Left lung (tissue), 10 donors: ENCODE data around the gene MICAL2. TPM values are rescaled to one million over a fixed set of nuclear protein-coding genes. Genes with fewer than 3 reads are reported as not detected.

Experiments
- ATAC-seq: fragments of 200-7000 bp; cut with Tn5 transposase; one replicate; pipeline ENCODE4 v1.9.1; 2020; ENCODE audit warnings: moderate library complexity
- DNase-seq, 4 donors: peaks; one replicate each; pipeline ENCODE4 v3.0.0-alpha.2; 2013 to 2020
- H3K27ac ChIP-seq, 2 donors: fragments of 200-600 bp; sonication (generic) in 1 of 2; one replicate each; pipeline versions ENCODE4 v1.5.0 to v1.8.0; 2020 to 2021
- H3K27me3 ChIP-seq, 2 donors: fragments of 200-600 bp; sonication (generic) in 1 of 2; one replicate each; pipeline versions ENCODE4 v1.5.0 to v1.8.0; 2020 to 2021
- H3K36me3 ChIP-seq, 2 donors: fragments of 200-600 bp; sonication (generic) in 1 of 2; one replicate each; pipeline versions ENCODE4 v1.5.0 to v1.8.0; 2020 to 2021
- H3K4me1 ChIP-seq, 2 donors: fragments of 200-600 bp; one replicate each; pipeline ENCODE4 v1.8.0; 2021
- H3K4me3 ChIP-seq, 2 donors: fragments of 200-600 bp; sonication (generic) in 1 of 2; one replicate each; pipeline versions ENCODE4 v1.5.0 to v1.8.0; 2020 to 2021; ENCODE audit warnings: mild to moderate bottlenecking in 1 of 2
- H3K9me3 ChIP-seq, 2 donors: fragments of 200-600 bp; sonication (generic) in 1 of 2; one replicate each; pipeline versions ENCODE4 v1.5.0 to v1.8.0; 2020 to 2021
- intact Hi-C, 2 donors: fragments of 100-400 bp; cut with DNase I; formaldehyde crosslinking; loops; one replicate each; pipeline versions ENCODE4 v1.11.2 to v1.14.2; 2022
- polyA plus RNA-seq, 6 donors: library from polyadenylated mRNA; unstranded; fragments of 120-200 nt; gene quantifications; one replicate each; pipeline ENCODE4 v1.2.1, GENCODE V29; 2013; ENCODE audit not compliant: insufficient read length in 6 of 6
- total RNA-seq, 2 donors: library from RNA; stranded (reverse); fragmentation: NEBNext Ultra II Directional; extraction: Animal tissue kit (Norgen Biotek cat#: 25700); gene quantifications; one replicate each; pipeline ENCODE4 v1.2.1, GENCODE V29; 2021
- TF ChIP-seq, protein P1 (sequence below), 2 donors: fragments of 200-600 bp; sonication (generic) in 1 of 2; IDR thresholded peaks; one replicate each; pipeline versions ENCODE4 v1.5.0 to v1.8.0; 2021; ENCODE audit warnings: antibody characterized with exemption in 2 of 2
- donor health status: DM: no; HTN: yes; CAD: no.
- donor health status: DM: no; HTN: no; CAD: no.

The MICAL2 gene
- total and polyA plus RNA-seq, 8 donors: 49.8 to 293 (median 89.4) TPM

GRCh38 chr11:12286606-12287005, 176.2 kb downstream of the MICAL2 start:
- intact Hi-C loops: no loop called here
- TF ChIP-seq, protein P1, sequence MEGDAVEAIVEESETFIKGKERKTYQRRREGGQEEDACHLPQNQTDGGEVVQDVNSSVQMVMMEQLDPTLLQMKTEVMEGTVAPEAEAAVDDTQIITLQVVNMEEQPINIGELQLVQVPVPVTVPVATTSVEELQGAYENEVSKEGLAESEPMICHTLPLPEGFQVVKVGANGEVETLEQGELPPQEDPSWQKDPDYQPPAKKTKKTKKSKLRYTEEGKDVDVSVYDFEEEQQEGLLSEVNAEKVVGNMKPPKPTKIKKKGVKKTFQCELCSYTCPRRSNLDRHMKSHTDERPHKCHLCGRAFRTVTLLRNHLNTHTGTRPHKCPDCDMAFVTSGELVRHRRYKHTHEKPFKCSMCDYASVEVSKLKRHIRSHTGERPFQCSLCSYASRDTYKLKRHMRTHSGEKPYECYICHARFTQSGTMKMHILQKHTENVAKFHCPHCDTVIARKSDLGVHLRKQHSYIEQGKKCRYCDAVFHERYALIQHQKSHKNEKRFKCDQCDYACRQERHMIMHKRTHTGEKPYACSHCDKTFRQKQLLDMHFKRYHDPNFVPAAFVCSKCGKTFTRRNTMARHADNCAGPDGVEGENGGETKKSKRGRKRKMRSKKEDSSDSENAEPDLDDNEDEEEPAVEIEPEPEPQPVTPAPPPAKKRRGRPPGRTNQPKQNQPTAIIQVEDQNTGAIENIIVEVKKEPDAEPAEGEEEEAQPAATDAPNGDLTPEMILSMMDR (IDR thresholded peaks at IDR 0.05): no peak
- Histone ChIP-seq H3K27ac (peak overlapping the region in 1 of 2 donors; percentile 60), H3K4me3 (no peak overlapping the region), H3K4me1 (peaks cover 11 to 25% of the 10 kb centered on the region in 2 donors), H3K27me3 (no peaks in the 10 kb centered on the region), H3K36me3 (no peaks in the 10 kb centered on the region), H3K9me3 (no peaks in the 10 kb centered on the region)
- DNase-seq: no peak
- no peak for ATAC-seq

DNA sequence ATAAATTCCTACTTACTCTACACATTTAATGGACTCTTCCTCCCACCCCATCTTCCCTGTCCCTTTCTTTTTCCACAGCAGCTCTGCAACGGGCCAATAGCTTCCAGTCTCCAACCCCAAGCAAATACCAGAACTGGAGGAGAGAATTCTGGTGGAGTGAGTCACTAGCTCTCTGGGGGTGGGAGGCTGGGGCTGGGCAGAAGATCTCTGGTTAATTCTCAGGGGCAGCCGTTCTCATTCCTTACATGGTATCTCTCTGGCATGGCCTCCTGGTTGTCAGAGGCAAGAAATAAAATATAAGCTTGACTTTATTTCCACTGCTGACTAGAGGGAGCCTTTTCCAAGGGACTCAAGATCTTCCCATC, 176.6 kb downstream of the MICAL2 start:
- no peaks in the 10 kb centered on the region for H3K9me3 ChIP-seq
- intact Hi-C loops: no loop called here

GRCh38 chr11:12287374-12288211, 177.2 kb downstream of the MICAL2 start:
- intact Hi-C loops: no loop called here
- no peaks in the 10 kb centered on the region for H3K9me3 ChIP-seq
- peak overlapping the region; percentile 8 to 76 for H3K27ac ChIP-seq
- no peak overlapping the region for H3K4me3 ChIP-seq
- peak in 1 of 4 donors; percentile 59 for DNase-seq
- no peaks in the 10 kb centered on the region for H3K27me3 ChIP-seq
- peaks cover 11 to 20% of the 10 kb centered on the region in 2 donors for H3K4me1 ChIP-seq
- peak; percentile 51 for ATAC-seq
- no peaks in the 10 kb centered on the region for H3K36me3 ChIP-seq
- TF ChIP-seq, protein P1 (IDR thresholded peaks at IDR 0.05): no peak

More for the DNA sequence above, 176.6 kb downstream of the MICAL2 start:
- Histone ChIP-seq H3K36me3 (no peaks in the 10 kb centered on the region), H3K4me1 (peaks cover 11 to 21% of the 10 kb centered on the region in 2 donors), H3K27me3 (no peaks in the 10 kb centered on the region), H3K27ac (peak overlapping the region in 1 of 2 donors; percentile 76), H3K4me3 (no peak overlapping the region)
- DNase-seq: peak in 1 of 4 donors; percentile 54
- TF ChIP-seq, protein P1 (IDR thresholded peaks at IDR 0.05): no peak
- ATAC-seq: peak; percentile 69

GRCh38 chr11:12288212-12288930, 178.0 kb downstream of the MICAL2 start:
- intact Hi-C loops: no loop called here
- Histone ChIP-seq H3K4me3 (no peak overlapping the region), H3K4me1 (peaks cover 11 to 20% of the 10 kb centered on the region in 2 donors), H3K36me3 (no peaks in the 10 kb centered on the region), H3K9me3 (no peaks in the 10 kb centered on the region), H3K27ac (peak overlapping the region; percentile 8 to 76), H3K27me3 (no peaks in the 10 kb centered on the region)
- TF ChIP-seq, protein P1 (IDR thresholded peaks at IDR 0.05): peak; percentile 75 to 79
- peak in 3 of 4 donors; percentile 61 to 81 (median 80) for DNase-seq
- peak; percentile 68 for ATAC-seq
